GM18505 (cell line): ENCODE measurements around the gene NSUN2.

ENCODE experiments used
- ATAC-seq: cut with Tn5 transposase; IDR thresholded peaks from one replicate; pipeline ENCODE4 v1.9.1; 2021; ENCODE audit not compliant: unreplicated experiment
- POLR2A ChIP-seq: IDR thresholded peaks from 4 replicates; pipeline ENCODE4 v1.6.1; 2011; ENCODE audit warnings: borderline replicate concordance; ENCODE audit not compliant: insufficient read depth, insufficient read length; ENCODE audit errors: extremely low read depth

Gene NSUN2

DNA sequence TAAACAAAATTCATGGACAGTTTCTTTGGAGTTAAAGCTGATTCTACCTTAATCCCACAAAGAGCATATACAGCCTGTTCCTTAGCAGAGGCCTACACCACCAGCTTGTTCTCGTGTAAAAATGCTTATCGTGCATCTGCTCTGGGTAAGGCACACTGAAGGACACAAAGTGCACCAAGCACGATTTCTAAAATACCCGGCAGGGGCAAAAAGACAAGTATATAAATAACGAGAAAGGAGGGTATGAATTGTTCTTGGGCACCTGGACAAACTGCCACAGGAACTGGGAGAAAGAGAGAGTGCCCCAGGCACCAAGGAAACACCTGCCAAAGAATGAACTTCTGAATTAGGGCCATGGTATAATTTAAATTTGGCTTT, 25.3 kb downstream of the NSUN2 start:
- no peak for TF ChIP-seq POLR2A
- ATAC-seq = no peak

DNA sequence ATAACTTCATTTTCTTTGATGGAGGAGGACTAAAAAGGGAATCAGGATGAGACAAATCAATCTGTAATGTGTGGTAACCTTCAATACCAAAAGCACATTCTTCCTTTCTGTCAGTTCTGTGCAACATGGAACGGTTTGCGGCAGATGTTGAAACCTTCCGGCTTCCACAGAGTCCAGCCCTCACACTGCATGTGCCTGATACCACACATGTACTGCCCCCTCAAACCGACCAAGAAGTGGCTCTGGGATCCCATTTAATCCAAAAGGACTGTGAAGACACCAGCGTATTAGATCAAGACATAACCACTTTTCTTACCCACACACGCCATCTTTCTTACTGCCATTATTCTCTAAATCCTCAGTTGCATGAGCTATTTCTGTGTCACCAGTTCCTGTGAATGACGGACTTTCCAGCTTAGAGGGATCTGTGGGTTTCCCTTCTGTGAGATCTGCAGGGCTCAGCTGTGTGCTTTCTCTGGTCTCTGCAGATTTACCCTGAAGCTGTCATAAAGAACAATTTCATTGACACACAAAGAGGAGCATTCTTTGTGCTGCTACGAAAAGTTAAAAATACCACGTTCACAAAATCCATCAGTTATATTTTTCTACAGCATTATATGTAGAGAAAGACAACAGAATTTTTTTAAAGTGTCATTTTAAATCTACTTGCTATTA, 25.8 kb downstream of the NSUN2 start:
- ATAC-seq = no peak
- no peak for TF ChIP-seq POLR2A

DNA sequence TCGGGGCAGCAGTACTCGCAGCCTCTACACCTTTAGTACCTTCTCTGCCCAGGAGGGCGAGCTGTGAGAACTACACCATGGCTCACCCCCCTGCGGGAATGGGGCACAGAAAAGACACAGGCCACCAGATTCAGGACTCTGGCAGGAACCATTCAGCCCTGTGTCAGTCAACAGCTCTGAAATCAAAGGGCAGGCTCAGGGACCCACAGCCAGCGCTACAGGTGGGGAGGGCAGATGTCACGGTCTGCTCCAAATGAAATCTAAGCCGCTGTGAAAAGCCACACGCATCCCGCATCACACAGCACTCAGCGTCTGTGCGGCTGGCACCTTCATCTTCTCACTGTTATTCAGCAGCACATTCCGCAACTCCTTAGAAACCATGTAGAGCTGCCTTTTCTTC, 27.9 kb downstream of the NSUN2 start:
- TF ChIP-seq POLR2A = no peak
- ATAC-seq = no peak

DNA sequence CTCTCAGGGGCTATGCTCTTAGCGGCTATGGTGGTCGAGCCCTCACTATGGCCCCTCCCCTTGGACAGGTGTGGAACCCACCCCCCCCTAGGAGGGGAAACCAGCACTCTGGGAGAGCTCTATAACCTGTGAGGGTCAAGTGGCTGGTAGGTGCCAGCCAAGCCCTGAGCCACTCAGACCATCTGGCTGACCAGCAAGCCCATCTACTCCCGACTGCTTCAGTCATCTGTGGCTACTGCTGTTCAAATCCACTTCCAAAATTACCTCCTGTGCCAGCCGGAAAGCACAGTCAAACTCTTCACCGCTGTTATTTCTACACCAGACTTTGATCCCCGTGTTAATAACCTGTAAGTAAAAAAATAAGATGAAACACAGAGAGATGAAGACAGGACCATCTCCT, 28.5 kb downstream of the NSUN2 start:
- no peak for ATAC-seq
- TF ChIP-seq POLR2A = no peak

DNA sequence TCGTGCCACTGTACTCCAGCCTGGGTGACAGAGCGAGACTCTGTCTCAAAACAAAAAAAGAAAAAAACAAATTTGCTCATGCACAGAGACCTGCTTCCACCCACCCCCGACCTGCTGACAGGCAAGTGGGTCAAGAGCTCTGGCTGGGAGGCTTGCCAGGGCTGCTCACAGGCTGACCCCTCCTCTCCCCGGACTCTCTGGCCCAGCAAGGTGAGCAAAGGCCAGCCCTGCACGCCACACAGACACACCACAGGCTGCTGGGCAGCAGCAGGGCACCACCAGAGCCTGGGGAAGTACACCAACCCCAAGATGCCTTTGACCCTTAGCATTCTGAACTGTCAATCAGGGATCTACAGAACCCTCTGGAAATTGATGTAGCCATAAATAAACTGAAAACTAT, 29.2 kb downstream of the NSUN2 start:
- TF ChIP-seq POLR2A = no peak
- ATAC-seq = no peak

DNA sequence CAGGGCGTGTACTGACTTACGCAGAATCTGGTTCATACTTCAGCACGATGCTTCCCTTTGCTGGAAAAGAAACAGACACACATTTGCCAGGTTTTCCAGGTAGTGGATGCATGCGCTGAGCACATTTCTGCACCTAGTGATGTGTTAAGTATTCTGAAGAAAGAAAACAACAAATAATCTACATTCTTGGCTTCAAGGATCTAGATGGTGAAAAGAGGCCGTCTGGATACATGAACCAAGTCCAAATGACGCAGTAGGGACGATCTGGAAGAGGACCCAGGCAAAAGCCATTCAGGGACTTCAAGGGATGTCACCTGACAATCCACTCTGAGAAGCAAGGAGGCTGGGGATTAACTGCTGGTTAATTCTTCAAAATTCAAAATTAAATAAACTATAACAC, 30.4 kb downstream of the NSUN2 start:
- TF ChIP-seq POLR2A = no peak
- no peak for ATAC-seq

DNA sequence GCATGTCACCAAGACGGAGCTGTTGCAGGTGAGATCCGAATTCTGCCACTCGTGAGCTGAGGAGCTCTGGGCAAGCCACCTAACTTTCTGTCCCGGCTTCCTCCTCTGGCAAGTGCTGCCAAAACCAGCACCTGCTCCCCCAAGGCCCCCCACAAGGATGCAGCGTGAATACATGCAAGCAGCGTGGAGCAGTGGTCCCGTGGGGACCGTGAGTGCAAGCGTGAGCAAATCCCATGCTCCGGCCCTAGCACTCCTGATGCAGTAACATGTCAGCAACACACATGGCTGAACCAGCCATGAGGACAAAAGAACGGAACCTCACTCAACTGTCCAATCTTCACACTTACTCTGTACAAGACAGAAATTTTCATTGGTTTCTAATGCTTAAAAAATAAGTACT, 31.0 kb downstream of the NSUN2 start:
- TF ChIP-seq POLR2A = no peak
- no peak for ATAC-seq

DNA sequence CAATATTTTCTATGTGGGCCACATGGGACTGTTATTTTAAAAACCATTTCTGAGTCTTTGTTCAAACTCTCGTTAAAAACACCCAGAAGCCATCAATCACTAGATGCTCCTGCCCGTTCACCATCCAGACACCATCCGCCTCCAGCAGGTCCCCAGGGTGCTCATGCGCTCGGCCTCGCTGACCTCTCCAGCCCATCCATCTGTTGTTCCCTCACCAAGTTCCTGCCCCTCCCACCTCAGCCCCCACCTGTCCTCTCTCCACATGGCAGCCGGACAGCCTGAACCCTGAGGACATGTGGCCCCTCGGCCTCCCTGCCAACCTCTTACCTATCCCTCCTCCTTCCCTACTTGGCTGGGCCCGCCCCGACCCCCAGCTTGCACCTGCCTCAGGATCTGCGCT, 31.6 kb downstream of the NSUN2 start:
- no peak for ATAC-seq
- no peak for TF ChIP-seq POLR2A

DNA sequence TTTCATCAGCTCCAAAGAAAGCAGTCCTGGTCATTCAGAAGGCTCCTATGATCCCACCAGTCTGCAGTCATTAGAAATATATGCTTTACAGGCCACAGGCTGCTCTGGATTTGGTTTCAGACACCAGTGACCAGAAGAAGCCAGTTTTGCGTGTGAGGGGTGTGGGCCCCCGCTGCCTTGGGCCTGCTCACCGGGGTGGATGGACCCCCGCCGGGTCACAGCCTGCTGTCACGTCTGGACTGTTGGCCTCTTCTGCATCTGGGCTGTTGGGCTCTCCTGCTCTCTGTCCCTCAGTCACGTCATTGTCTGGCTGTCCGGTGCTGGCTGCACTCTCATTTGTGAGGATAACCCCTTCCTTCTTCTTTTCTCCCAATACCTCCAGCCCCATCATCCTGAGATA, 33.1 kb downstream of the NSUN2 start:
- no peak for TF ChIP-seq POLR2A
- ATAC-seq = no peak

DNA sequence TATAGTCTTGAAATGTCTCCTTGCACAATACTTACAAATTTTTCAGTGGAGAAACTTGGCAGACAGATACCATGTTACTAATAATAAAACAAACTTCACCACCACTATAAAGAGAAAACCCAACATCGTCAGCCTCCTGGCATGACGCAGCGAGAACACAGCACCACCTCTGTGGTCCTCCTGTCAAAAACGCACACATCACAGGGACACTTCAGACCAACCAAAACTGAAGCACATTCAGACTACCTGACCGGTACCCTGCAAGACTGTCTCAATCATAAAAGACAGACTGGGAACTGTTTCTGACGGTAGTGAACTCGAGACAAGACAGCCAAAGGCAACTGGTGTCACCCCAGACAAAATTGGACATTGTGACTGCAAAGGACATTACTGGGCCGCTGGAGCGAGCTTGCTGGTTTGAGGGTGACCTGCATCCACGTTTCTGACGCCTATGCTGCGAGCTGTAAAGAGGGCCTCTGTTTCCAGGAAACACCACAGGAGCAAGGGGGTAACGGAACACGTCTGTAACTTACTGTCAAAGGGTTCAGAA, 34.4 kb downstream of the NSUN2 start:
- ATAC-seq = no peak
- TF ChIP-seq POLR2A = no peak

DNA sequence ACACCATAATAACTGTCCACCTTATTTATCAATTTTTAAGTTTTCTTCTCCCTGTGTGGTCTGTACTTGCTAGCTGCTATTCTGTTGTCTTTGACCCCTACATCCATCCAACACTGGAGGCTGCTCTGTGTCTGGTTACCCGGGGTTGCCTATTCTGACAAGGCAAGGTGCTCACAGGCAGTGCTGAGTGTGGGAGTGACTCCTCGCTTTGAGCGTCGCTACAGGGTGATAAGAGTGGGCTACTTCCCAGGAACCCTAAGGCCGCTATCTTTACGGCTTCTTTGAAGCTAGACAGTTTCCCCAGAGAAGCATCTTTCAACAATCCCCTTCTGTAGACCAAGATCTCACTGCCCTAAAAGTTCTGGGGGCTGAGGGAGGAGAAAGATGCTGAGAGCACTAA, 35.3 kb downstream of the NSUN2 start:
- ATAC-seq = no peak
- TF ChIP-seq POLR2A = no peak

DNA sequence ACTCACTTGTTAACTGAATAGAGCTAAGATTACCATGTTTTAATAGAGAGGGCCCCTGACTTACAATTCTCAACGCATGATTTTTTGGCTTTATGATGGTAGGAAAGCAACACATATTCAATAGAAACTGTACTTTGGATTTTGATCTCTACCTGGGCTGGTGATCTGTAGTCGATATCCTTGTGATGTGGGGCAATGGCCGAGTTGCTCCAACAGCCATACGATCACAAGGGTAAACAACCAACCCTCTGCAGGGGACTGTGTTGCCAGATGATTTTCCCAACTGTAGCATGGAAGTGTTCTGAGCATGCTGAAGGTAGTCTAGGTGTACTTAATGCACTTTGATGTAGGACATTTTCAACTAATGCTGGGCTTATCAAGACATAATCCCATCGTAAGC, 36.5 kb downstream of the NSUN2 start:
- TF ChIP-seq POLR2A = no peak
- no peak for ATAC-seq

DNA sequence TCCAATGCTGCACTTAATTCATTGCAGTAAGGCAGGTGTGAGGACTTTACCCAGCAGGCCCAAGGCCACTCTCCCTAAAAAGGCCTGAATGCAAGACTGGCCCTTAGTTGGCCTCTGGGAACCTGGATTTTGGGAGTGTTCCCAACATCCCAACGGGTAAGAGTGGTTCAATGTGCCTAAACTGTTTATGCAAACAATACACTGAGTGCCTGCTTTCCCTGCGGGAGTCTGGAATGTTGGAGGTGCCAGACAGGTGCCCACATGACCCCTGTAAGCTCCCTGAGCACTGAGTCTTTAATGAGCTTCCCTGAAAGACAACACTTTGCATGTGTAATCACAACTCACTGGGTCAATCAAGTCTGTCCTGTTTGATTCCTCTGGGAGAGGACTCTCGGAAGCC, 37.4 kb downstream of the NSUN2 start:
- ATAC-seq = no peak
- no peak for TF ChIP-seq POLR2A

DNA sequence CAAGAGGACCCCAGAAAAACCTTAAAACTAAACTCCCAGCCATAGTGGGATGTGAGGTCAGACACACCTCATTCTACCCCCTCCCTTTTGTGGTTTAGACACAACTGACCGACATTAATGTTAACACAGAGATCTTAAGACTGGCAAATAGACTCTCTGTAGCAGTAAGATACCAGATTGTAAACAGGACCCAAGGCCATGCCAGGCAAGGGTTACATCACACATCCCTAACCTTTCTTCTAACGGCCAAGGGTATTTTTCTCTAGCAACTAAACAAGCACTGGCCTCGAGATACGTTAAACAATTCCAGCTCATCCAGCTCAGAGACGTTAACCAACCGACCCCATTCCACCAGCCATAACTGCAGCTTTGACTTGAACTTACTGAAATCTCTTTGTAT, 38.8 kb downstream of the NSUN2 start:
- no peak for ATAC-seq
- no peak for TF ChIP-seq POLR2A
